Thyroid gland (tissue), 4 donors: ENCODE results near the gene TCEAL9.
"Not testable (repeated sequence)": the region's sequence is repeated elsewhere in the genome, so short reads cannot be mapped to it uniquely, and the experiment has no call there.

ENCODE experiments used
- POLR2A ChIP-seq, 2 donors: fragments of 450-650 bp; IDR thresholded peaks; one replicate each; pipeline ENCODE4 v1.6.1; 2017; ENCODE audit warnings: antibody characterized with exemption in 2 of 2, mild to moderate bottlenecking in 2 of 2, moderate library complexity in 1 of 2
- TF ChIP-seq, protein P1 (sequence below), 6 experiments: fragments of 200-600 bp in 3 of 6; fragments of 450-650 bp in 3 of 6; sonication (generic) in 3 of 6; IDR thresholded peaks; one replicate each; pipeline ENCODE4 v1.5.1; 2016 to 2019; ENCODE audit warnings: antibody characterized with exemption in 6 of 6, mild to moderate bottlenecking in 2 of 6, inconsistent platforms in 1 of 6, moderate library complexity in 1 of 6

DNA sequence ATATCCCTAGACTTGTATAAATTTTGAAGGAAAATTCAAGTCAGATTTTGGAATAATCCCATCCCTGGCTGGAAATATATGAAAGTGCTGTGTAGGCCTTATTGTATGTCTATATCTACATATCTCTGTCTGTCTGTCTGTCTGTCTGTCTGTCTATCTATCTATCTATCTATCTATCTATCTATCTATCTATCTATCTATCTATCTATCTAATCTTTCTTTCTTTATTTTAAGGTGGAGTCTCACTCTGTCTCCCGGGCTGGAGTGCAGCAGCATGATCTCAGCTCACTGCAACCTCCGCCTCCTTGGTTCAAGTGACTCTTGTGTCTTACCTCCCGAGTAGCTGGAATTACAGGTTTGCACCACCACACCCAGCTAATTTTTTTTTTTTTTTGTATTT lies 3.3 kb downstream of the TCEAL9 start:
- TF ChIP-seq, protein P1, sequence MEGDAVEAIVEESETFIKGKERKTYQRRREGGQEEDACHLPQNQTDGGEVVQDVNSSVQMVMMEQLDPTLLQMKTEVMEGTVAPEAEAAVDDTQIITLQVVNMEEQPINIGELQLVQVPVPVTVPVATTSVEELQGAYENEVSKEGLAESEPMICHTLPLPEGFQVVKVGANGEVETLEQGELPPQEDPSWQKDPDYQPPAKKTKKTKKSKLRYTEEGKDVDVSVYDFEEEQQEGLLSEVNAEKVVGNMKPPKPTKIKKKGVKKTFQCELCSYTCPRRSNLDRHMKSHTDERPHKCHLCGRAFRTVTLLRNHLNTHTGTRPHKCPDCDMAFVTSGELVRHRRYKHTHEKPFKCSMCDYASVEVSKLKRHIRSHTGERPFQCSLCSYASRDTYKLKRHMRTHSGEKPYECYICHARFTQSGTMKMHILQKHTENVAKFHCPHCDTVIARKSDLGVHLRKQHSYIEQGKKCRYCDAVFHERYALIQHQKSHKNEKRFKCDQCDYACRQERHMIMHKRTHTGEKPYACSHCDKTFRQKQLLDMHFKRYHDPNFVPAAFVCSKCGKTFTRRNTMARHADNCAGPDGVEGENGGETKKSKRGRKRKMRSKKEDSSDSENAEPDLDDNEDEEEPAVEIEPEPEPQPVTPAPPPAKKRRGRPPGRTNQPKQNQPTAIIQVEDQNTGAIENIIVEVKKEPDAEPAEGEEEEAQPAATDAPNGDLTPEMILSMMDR (IDR thresholded peaks at IDR 0.05), result not testable (repeated sequence)
- TF ChIP-seq POLR2A (IDR thresholded peaks at IDR 0.05), result not testable (repeated sequence)
